GM18508 (cell line): ENCODE results near the gene KDSR.

Experiments
- ATAC-seq: cut with Tn5 transposase; IDR thresholded peaks from one replicate; pipeline ENCODE4 v1.9.1; 2021; ENCODE audit warnings: moderate number of reproducible peaks; ENCODE audit not compliant: insufficient read depth, unreplicated experiment

KDSR gene

GRCh38 chr18:63367053-63367953 is at the start of gene KDSR:
TSS of gene KDSR (minus strand) at chr18:63367206. CDS start at chr18:63367118, 88 bp downstream.
- peak; percentile 64 for ATAC-seq

GRCh38 chr18:63412953-63413352 is 45.9 kb upstream of the KDSR start:
- no peak for ATAC-seq

- ATAC-seq, result no peak
Observed at GRCh38 chr18:63410792-63411191, 43.8 kb upstream of the KDSR start.

- ATAC-seq, result no peak
Observed at GRCh38 chr18:63409301-63409700, 42.3 kb upstream of the KDSR start.

- no peak for ATAC-seq
Observed at GRCh38 chr18:63407734-63408133, 40.7 kb upstream of the KDSR start.

GRCh38 chr18:63405986-63406385 is 39.0 kb upstream of the KDSR start:
- no peak for ATAC-seq

GRCh38 chr18:63402246-63403162 is 35.5 kb upstream of the KDSR start:
- no peak for ATAC-seq

GRCh38 chr18:63399300-63399699 is 32.3 kb upstream of the KDSR start:
- no peak for ATAC-seq

- no peak for ATAC-seq
Observed at GRCh38 chr18:63397349-63397748, 30.3 kb upstream of the KDSR start.

- ATAC-seq, result no peak
Observed at GRCh38 chr18:63395503-63395902, 28.5 kb upstream of the KDSR start.

- ATAC-seq, result no peak
Observed at GRCh38 chr18:63394954-63395353, 27.9 kb upstream of the KDSR start.

- ATAC-seq, result no peak
Observed at GRCh38 chr18:63387861-63388260, 20.9 kb upstream of the KDSR start.

- no peak for ATAC-seq
Observed at GRCh38 chr18:63382843-63383242, 15.8 kb upstream of the KDSR start.

- no peak for ATAC-seq
Observed at GRCh38 chr18:63379639-63379962, 12.6 kb upstream of the KDSR start.

GRCh38 chr18:63378919-63379638 is 12.1 kb upstream of the KDSR start:
- ATAC-seq, result no peak

- ATAC-seq, result no peak
Observed at GRCh38 chr18:63377275-63377980, 10.4 kb upstream of the KDSR start.

GRCh38 chr18:63376538-63376937 is 9.5 kb upstream of the KDSR start:
- no peak for ATAC-seq

- no peak for ATAC-seq
Observed at GRCh38 chr18:63374540-63374939, 7.5 kb upstream of the KDSR start.

- no peak for ATAC-seq
Observed at GRCh38 chr18:63373161-63373560, 6.2 kb upstream of the KDSR start.

- no peak for ATAC-seq
Observed at GRCh38 chr18:63368611-63369010, 1.6 kb upstream of the KDSR start.
